DOHH2 (cell line): ENCODE results near the gene SLC35F2.

ENCODE experiments used
- H3F3A ChIP-seq: fragments of 200-600 bp; sonication (generic), shearing (Covaris generic); 2 replicates; pipeline ENCODE4 v1.6.0; 2016; ENCODE audit warnings: antibody characterized with exemption, mild to moderate bottlenecking; ENCODE audit not compliant: control insufficient read depth, insufficient read depth
- H3K27ac ChIP-seq: fragments of 200-600 bp; sonication (generic); 2 replicates; pipeline ENCODE4 v1.5.1; 2014; ENCODE audit warnings: low read depth, mild to moderate bottlenecking, low read length, moderate library complexity
- H3K27me3 ChIP-seq: fragments of 200-600 bp; sonication (generic); 2 replicates; pipeline ENCODE4 v1.6.1; 2014; ENCODE audit warnings: mild to moderate bottlenecking, low read length, mixed read lengths; ENCODE audit not compliant: control insufficient read depth
- H3K36me3 ChIP-seq: fragments of 200-600 bp; sonication (generic); 2 replicates; pipeline ENCODE4 v1.6.1; 2014; ENCODE audit warnings: mild to moderate bottlenecking, low read length, moderate library complexity, mixed read lengths; ENCODE audit not compliant: control insufficient read depth
- H3K4me1 ChIP-seq: fragments of 200-600 bp; sonication (generic); 2 replicates; pipeline ENCODE4 v1.6.1; 2014; ENCODE audit warnings: mild to moderate bottlenecking, low read length, mixed read lengths; ENCODE audit not compliant: control insufficient read depth
- H3K4me2 ChIP-seq: fragments of 200-600 bp; sonication (generic); 2 replicates; pipeline ENCODE4 v1.6.0; 2014; ENCODE audit warnings: mild to moderate bottlenecking, low read length, moderate library complexity
- H3K4me3 ChIP-seq: fragments of 200-600 bp; sonication (generic); 2 replicates; pipeline ENCODE4 v1.5.1; 2014; ENCODE audit warnings: mild to moderate bottlenecking, low read length, mixed read lengths
- H3K79me2 ChIP-seq: fragments of 200-600 bp; sonication (generic); 2 replicates; pipeline ENCODE4 v1.6.1; 2014; ENCODE audit warnings: mild to moderate bottlenecking, low read length, mixed read lengths; ENCODE audit not compliant: control insufficient read depth
- H3K9me2 ChIP-seq: fragments of 200-600 bp; sonication (generic); replicated peaks from 2 replicates; pipeline ENCODE4 v1.6.1; 2014; ENCODE audit warnings: mild to moderate bottlenecking, low read length, mixed read lengths; ENCODE audit not compliant: control insufficient read depth
- H3K9me3 ChIP-seq: fragments of 200-600 bp; sonication (generic); 2 replicates; pipeline ENCODE4 v1.6.1; 2014; ENCODE audit warnings: antibody characterized with exemption, low read length, mixed read lengths; ENCODE audit not compliant: control insufficient read depth, insufficient read depth
- H4K20me1 ChIP-seq: fragments of 200-600 bp; sonication (generic); 2 replicates; pipeline ENCODE4 v1.6.0; 2014; ENCODE audit warnings: low read depth, mild to moderate bottlenecking, antibody characterized with exemption, low read length, moderate library complexity; ENCODE audit not compliant: control insufficient read depth, insufficient read depth
- CTCF ChIP-seq: fragments of 200-600 bp; sonication (generic); IDR thresholded peaks from one replicate; pipeline ENCODE4 v1.5.1; 2014; ENCODE audit warnings: antibody characterized with exemption, mild to moderate bottlenecking, low read depth, low read length; ENCODE audit not compliant: poor library complexity, severe bottlenecking
- EZH2phosphoT487 ChIP-seq: fragments of 200-600 bp; sonication (generic); IDR thresholded peaks from 2 replicates; pipeline ENCODE4 v1.6.1; 2017; ENCODE audit warnings: borderline replicate concordance, mild to moderate bottlenecking, antibody characterized with exemption, low read length, moderate library complexity, mixed read lengths

SLC35F2 gene

GRCh38 chr11:107780136-107780535 is 78.5 kb downstream of the SLC35F2 start:
- Histone ChIP-seq H3K9me2 (no peaks in the 10 kb centered on the region), H3K36me3 (no peaks in the 10 kb centered on the region), H3F3A (no peaks in the 10 kb centered on the region), H4K20me1 (no peaks in the 10 kb centered on the region), H3K4me3 (no peak overlapping the region), H3K4me2 (no peak overlapping the region), H3K4me1 (peaks cover 5% of the 10 kb centered on the region; the same call in 1 of the 2 replicates), H3K79me2 (no peaks in the 10 kb centered on the region), H3K9me3 (no peaks in the 10 kb centered on the region), H3K27me3 (no peaks in the 10 kb centered on the region), H3K27ac (no peak overlapping the region)
- TF ChIP-seq CTCF: no peak
- TF ChIP-seq EZH2phosphoT487: no peak

- peaks cover 5% of the 10 kb centered on the region; the same call in 1 of the 2 replicates for H3K4me1 ChIP-seq
- H3K9me2 ChIP-seq: no peaks in the 10 kb centered on the region
- no peaks in the 10 kb centered on the region for H3K79me2 ChIP-seq
- no peak overlapping the region for H3K4me2 ChIP-seq
- TF ChIP-seq CTCF: no peak
- TF ChIP-seq EZH2phosphoT487: no peak
- H3K27ac ChIP-seq: no peak overlapping the region
- H3F3A ChIP-seq: no peaks in the 10 kb centered on the region
- no peaks in the 10 kb centered on the region for H3K36me3 ChIP-seq
- H4K20me1 ChIP-seq: no peaks in the 10 kb centered on the region
- H3K9me3 ChIP-seq: no peaks in the 10 kb centered on the region
- H3K27me3 ChIP-seq: no peaks in the 10 kb centered on the region
- H3K4me3 ChIP-seq: no peak overlapping the region
These were observed 79.6 kb downstream of the SLC35F2 start for GRCh38 chr11:107778839-107779517.

GRCh38 chr11:107777110-107777509 is 81.5 kb downstream of the SLC35F2 start:
- Histone ChIP-seq H3F3A (no peaks in the 10 kb centered on the region), H3K4me1 (peaks cover 5% of the 10 kb centered on the region; the same call in 1 of the 2 replicates), H3K36me3 (no peaks in the 10 kb centered on the region), H3K27me3 (no peaks in the 10 kb centered on the region), H3K4me2 (no peak overlapping the region), H3K9me2 (no peaks in the 10 kb centered on the region), H3K79me2 (no peaks in the 10 kb centered on the region), H3K27ac (no peak overlapping the region), H4K20me1 (no peaks in the 10 kb centered on the region), H3K4me3 (no peak overlapping the region), H3K9me3 (no peaks in the 10 kb centered on the region)
- TF ChIP-seq CTCF: no peak
- TF ChIP-seq EZH2phosphoT487: no peak
